GM12878 (cell line): Measurements from ENCODE around the gene TCERG1L.

Experiments
- ASH2L ChIP-seq: fragments of 300-600, 200-600 bp; sonication (generic); IDR thresholded peaks from 2 replicates; pipeline ENCODE4 v1.6.1; 2017; ENCODE audit warnings: low read depth, mild to moderate bottlenecking, borderline replicate concordance
- CTCF ChIP-seq, 3 experiments: IDR thresholded peaks in 2 of 3; conservative IDR thresholded peaks in 1 of 3; 2 replicates each; pipeline ENCODE4 v1.5.1; 2011; ENCODE audit warnings: low read depth in 3 of 3, low read length in 3 of 3, mild to moderate bottlenecking in 3 of 3, control low read depth in 2 of 3, moderate library complexity in 2 of 3, inconsistent platforms in 1 of 3, mixed read lengths in 1 of 3; ENCODE audit not compliant: control insufficient read depth in 2 of 3, insufficient read depth in 1 of 3; ENCODE audit errors: extremely low read depth in 1 of 3
- EP300 ChIP-seq, 2 experiments: fragments of 150-350 bp in 1 of 2; IDR thresholded peaks; 2 replicates each; pipeline ENCODE4 v1.6.1; 2011 to 2012; ENCODE audit warnings: low read depth in 2 of 2, low read length in 2 of 2, borderline replicate concordance in 1 of 2, improper control_type of control experiment in 1 of 2, inconsistent platforms in 1 of 2; ENCODE audit not compliant: control insufficient read depth in 1 of 2
- EZH2 ChIP-seq: IDR thresholded peaks from 2 replicates; pipeline ENCODE4 v1.6.1; 2012; ENCODE audit warnings: low read depth, mild to moderate bottlenecking, control low read depth, inconsistent platforms, low read length, borderline replicate concordance; ENCODE audit not compliant: control insufficient read depth
- LARP7 ChIP-seq: fragments of 450-650 bp; IDR thresholded peaks from 2 replicates; pipeline ENCODE4 v1.6.1; 2017; ENCODE audit warnings: mild to moderate bottlenecking
- MEF2A ChIP-seq: IDR thresholded peaks from 2 replicates; pipeline ENCODE4 v1.6.1; 2011; ENCODE audit warnings: low read depth, mild to moderate bottlenecking, low read length, moderate library complexity; ENCODE audit not compliant: insufficient read depth
- MXI1 ChIP-seq: fragments of 150-350 bp; IDR thresholded peaks from 2 replicates; pipeline ENCODE4 v1.6.1; 2011; ENCODE audit warnings: low read depth, mild to moderate bottlenecking, inconsistent platforms, low read length, improper control_type of control experiment
- NFIC ChIP-seq: IDR thresholded peaks from 2 replicates; pipeline ENCODE4 v1.6.1; 2012; ENCODE audit warnings: low read depth, mild to moderate bottlenecking, inconsistent platforms, low read length, moderate library complexity
- POLR2A ChIP-seq: IDR thresholded peaks from 2 replicates; pipeline ENCODE4 v1.6.1; 2011; ENCODE audit warnings: low read depth, mild to moderate bottlenecking, low read length
- RCOR1 ChIP-seq: conservative IDR thresholded peaks from 2 replicates; pipeline ENCODE4 v1.6.1; 2012; ENCODE audit warnings: low read depth, low read length, improper control_type of control experiment
- SP1 ChIP-seq: IDR thresholded peaks from one replicate; pipeline ENCODE4 v1.6.1; 2011; ENCODE audit warnings: low read depth, low read length
- ZNF592 ChIP-seq: fragments of 450-650 bp; IDR thresholded peaks from 2 replicates; pipeline ENCODE4 v1.6.1; 2017; ENCODE audit warnings: mild to moderate bottlenecking, moderate library complexity
- TF ChIP-seq, protein P1 (sequence below): fragments of 450-650 bp; IDR thresholded peaks from 2 replicates; pipeline ENCODE4 v1.6.1; 2014; ENCODE audit warnings: mild to moderate bottlenecking

DNA sequence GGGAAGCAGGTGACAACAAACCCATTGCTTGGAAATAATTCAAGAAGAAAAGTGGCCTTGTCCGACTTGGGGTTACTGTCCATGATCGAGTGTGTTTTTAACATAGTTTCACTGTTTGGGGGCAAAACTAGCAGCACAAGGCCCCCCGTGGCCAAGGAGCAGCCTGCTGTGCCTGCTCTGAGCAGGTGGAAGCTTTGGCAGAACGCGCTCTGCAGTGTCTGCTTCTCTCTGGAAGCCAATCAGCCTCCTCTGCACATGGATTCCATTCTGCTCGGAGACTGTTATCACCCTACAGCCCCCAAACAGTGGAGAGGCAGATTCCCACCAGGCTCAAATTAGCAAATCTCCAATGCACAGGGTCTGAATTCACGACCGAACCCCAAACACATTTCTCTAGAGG is 7.3 kb upstream of the TCERG1L start:
- TF ChIP-seq CTCF (IDR thresholded peaks at IDR 0.05 in 2 of 3, conservative IDR thresholded peaks at IDR 0.05 in 1 of 3; ENCODE audit: control insufficient read depth in 2 of 3, extremely low read depth in 1 of 3, insufficient read depth in 1 of 3, low read depth in 3 of 3, low read length in 3 of 3) = no peak
- TF ChIP-seq LARP7 = no peak
- no peak for TF ChIP-seq EP300 (IDR thresholded peaks at IDR 0.05; ENCODE audit: borderline replicate concordance in 1 of 2, control insufficient read depth in 1 of 2, low read depth in 2 of 2, low read length in 2 of 2)
- TF ChIP-seq NFIC = no peak
- no peak for TF ChIP-seq SP1
- TF ChIP-seq POLR2A = no peak
- no peak for TF ChIP-seq RCOR1
- TF ChIP-seq MEF2A = no peak
- TF ChIP-seq, protein P1, sequence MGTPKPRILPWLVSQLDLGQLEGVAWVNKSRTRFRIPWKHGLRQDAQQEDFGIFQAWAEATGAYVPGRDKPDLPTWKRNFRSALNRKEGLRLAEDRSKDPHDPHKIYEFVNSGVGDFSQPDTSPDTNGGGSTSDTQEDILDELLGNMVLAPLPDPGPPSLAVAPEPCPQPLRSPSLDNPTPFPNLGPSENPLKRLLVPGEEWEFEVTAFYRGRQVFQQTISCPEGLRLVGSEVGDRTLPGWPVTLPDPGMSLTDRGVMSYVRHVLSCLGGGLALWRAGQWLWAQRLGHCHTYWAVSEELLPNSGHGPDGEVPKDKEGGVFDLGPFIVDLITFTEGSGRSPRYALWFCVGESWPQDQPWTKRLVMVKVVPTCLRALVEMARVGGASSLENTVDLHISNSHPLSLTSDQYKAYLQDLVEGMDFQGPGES = no peak
- no peak for TF ChIP-seq ZNF592
- TF ChIP-seq ASH2L = no peak
- no peak for TF ChIP-seq EZH2
- TF ChIP-seq MXI1 = no peak
